Ovary (tissue), 3 donors: ENCODE data around the gene TIGAR.

Source experiments
- EP300 ChIP-seq: sonication (generic); formaldehyde crosslinking; IDR thresholded peaks from one replicate; pipeline ENCODE4 v1.6.1; 2017; ENCODE audit warnings: antibody characterized with exemption
- POLR2A ChIP-seq: fragments of 450-650 bp; IDR thresholded peaks from one replicate; pipeline ENCODE4 v1.6.1; 2017; ENCODE audit warnings: antibody characterized with exemption, mild to moderate bottlenecking, moderate library complexity
- TF ChIP-seq, protein P1 (sequence below), 3 donors: fragments of 450-650 bp in 2 of 3; fragments of 200-600 bp in 1 of 3; IDR thresholded peaks; one replicate each; pipeline versions ENCODE4 v1.5.1 to v1.8.0; 2016 to 2022; ENCODE audit warnings: antibody characterized with exemption in 3 of 3, mild to moderate bottlenecking in 1 of 3
- donor health status: DM: no; HTN: no; CAD: no.

DNA sequence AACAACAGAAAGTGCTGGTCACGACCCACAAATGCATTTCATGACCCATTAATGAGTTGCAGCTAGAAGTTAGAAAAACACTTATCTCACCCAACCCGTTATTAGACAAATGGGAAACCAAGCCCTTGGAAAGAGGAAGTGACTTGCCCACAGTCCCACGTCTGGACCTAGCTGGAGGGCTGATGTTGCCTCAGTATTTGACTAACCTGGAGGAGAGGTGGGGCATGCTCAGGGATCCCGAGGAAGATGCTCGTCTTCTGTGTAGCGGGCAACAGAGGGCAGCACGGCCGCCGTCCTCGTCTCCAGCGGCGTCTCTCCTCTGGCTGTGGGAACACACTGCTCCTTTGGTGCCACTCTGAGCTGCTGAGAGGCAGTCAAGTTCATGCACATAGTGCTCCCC, 34.8 kb upstream of the TIGAR start:
- no peak for TF ChIP-seq POLR2A
- TF ChIP-seq, protein P1, sequence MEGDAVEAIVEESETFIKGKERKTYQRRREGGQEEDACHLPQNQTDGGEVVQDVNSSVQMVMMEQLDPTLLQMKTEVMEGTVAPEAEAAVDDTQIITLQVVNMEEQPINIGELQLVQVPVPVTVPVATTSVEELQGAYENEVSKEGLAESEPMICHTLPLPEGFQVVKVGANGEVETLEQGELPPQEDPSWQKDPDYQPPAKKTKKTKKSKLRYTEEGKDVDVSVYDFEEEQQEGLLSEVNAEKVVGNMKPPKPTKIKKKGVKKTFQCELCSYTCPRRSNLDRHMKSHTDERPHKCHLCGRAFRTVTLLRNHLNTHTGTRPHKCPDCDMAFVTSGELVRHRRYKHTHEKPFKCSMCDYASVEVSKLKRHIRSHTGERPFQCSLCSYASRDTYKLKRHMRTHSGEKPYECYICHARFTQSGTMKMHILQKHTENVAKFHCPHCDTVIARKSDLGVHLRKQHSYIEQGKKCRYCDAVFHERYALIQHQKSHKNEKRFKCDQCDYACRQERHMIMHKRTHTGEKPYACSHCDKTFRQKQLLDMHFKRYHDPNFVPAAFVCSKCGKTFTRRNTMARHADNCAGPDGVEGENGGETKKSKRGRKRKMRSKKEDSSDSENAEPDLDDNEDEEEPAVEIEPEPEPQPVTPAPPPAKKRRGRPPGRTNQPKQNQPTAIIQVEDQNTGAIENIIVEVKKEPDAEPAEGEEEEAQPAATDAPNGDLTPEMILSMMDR (IDR thresholded peaks at IDR 0.05): no peak
- no peak for TF ChIP-seq EP300
